GM20431 (cell line): ENCODE results near the gene PCYT2.

Source experiments
- in situ Hi-C: fragments of 300-500 bp; cut with MseI, MboI; formaldehyde crosslinking; loops from one replicate; pipeline ENCODE4 v1.15.0; 2020; ENCODE audit warnings: low sequenced_read_pairs; ENCODE audit not compliant: unreplicated experiment

PCYT2 gene

GRCh38 chr17:81860756-81861568 lies 50.2 kb downstream of the PCYT2 start:
- in situ Hi-C loops: no loop called here

GRCh38 chr17:81859906-81860755 lies 51.1 kb downstream of the PCYT2 start, which contains the start of gene P4HB:
Gene P4HB, minus strand, starts transcription at chr17:81860535. Its CDS starts 64 bp downstream, at chr17:81860471.
- in situ Hi-C loops: no loop called here

GRCh38 chr17:81858967-81859905 lies 52.0 kb downstream of the PCYT2 start:
- in situ Hi-C loops: no loop called here

- in situ Hi-C loops: no loop called here
These were observed 52.8 kb downstream of the PCYT2 start for GRCh38 chr17:81858170-81858966.

GRCh38 chr17:81854974-81855774 lies 56.0 kb downstream of the PCYT2 start:
- in situ Hi-C loops: no loop called here

- in situ Hi-C loops: no loop called here
These were observed 59.0 kb downstream of the PCYT2 start for GRCh38 chr17:81852237-81852636.

GRCh38 chr17:81851423-81851822 lies 59.8 kb downstream of the PCYT2 start:
- in situ Hi-C loops: no loop called here
